GM23338 (cell line): ENCODE measurements around the gene DMD. TPM values are rescaled to one million over a fixed set of nuclear protein-coding genes. Genes with fewer than 3 reads are reported as not detected.

Source experiments
- ATAC-seq: fragments of 200-7000 bp; cut with Tn5 transposase; 3 replicates; pipeline ENCODE4 v1.9.1; 2020
- DNase-seq: peaks from one replicate; pipeline ENCODE4 v3.0.0-alpha.2; 2015; ENCODE audit warnings: low spot score
- H2AFZ ChIP-seq: fragments of 200-600 bp; sonication (generic); 2 replicates; pipeline ENCODE4 v1.8.0; 2016; ENCODE audit warnings: antibody characterized with exemption, mild to moderate bottlenecking, moderate library complexity
- H3F3A ChIP-seq: fragments of 200-600 bp; sonication (generic); replicated peaks from 2 replicates; pipeline ENCODE4 v1.8.0; 2017; ENCODE audit warnings: antibody characterized with exemption, mixed run types, low read depth
- H3K27ac ChIP-seq: fragments of 200-600 bp; sonication (generic); 2 replicates; pipeline ENCODE4 v1.6.1; 2016; ENCODE audit warnings: low read depth
- H3K27me3 ChIP-seq: fragments of 200-600 bp; sonication (generic); 2 replicates; pipeline ENCODE4 v1.8.0; 2016; ENCODE audit warnings: mild to moderate bottlenecking, mixed run types, moderate library complexity; ENCODE audit not compliant: insufficient read depth
- H3K36me3 ChIP-seq: fragments of 200-600 bp; sonication (generic); 2 replicates; pipeline ENCODE4 v1.8.0; 2016; ENCODE audit warnings: mild to moderate bottlenecking; ENCODE audit not compliant: insufficient read depth
- H3K4me1 ChIP-seq: fragments of 200-600 bp; sonication (generic); 2 replicates; pipeline ENCODE4 v1.8.0; 2016; ENCODE audit warnings: mild to moderate bottlenecking, moderate library complexity; ENCODE audit not compliant: insufficient read depth
- H3K4me2 ChIP-seq: fragments of 200-600 bp; sonication (generic); 2 replicates; pipeline ENCODE4 v1.7.1; 2017; ENCODE audit warnings: mixed run types
- H3K4me3 ChIP-seq: fragments of 200-600 bp; sonication (generic); 2 replicates; pipeline ENCODE4 v1.6.1; 2016; ENCODE audit warnings: mixed run types
- H3K79me2 ChIP-seq: fragments of 200-600 bp; sonication (generic); replicated peaks from 2 replicates; pipeline ENCODE4 v1.8.0; 2017; ENCODE audit warnings: mild to moderate bottlenecking; ENCODE audit not compliant: insufficient read depth
- H3K9me2 ChIP-seq: fragments of 200-600 bp; sonication (generic); 2 replicates; pipeline ENCODE4 v1.8.0; 2017; ENCODE audit not compliant: insufficient read depth
- H4K20me1 ChIP-seq: fragments of 200-600 bp; sonication (generic); replicated peaks from 2 replicates; pipeline ENCODE4 v1.8.0; 2017; ENCODE audit warnings: mild to moderate bottlenecking; ENCODE audit not compliant: insufficient read depth
- H3K27ac Mint-ChIP-seq: 2 replicates; pipeline ENCODE4 v1.8.0; 2020; ENCODE audit warnings: inconsistent platforms, mild to moderate bottlenecking, moderate library complexity, mixed read lengths
- H3K27me3 Mint-ChIP-seq: 3 replicates; pipeline ENCODE4 v1.8.0; 2022; ENCODE audit warnings: low read depth, mild to moderate bottlenecking, moderate library complexity, mixed read lengths, inconsistent platforms; ENCODE audit not compliant: insufficient read depth, poor library complexity
- H3K36me3 Mint-ChIP-seq: 3 replicates; pipeline ENCODE4 v1.8.0; 2021; ENCODE audit warnings: low read depth, mild to moderate bottlenecking, inconsistent platforms, moderate library complexity, mixed read lengths
- H3K4me1 Mint-ChIP-seq: 3 replicates; pipeline ENCODE4 v1.8.0; 2020; ENCODE audit warnings: mild to moderate bottlenecking, inconsistent platforms, mixed read lengths
- H3K4me3 Mint-ChIP-seq: 3 replicates; pipeline ENCODE4 v1.8.0; 2021; ENCODE audit warnings: moderate library complexity, mild to moderate bottlenecking, inconsistent platforms, mixed read lengths
- H3K9me3 Mint-ChIP-seq: 3 replicates; pipeline ENCODE4 v1.8.0; 2020; ENCODE audit warnings: moderate library complexity, mild to moderate bottlenecking, inconsistent platforms, mixed read lengths
- CREB1 ChIP-seq: fragments of 250-450 bp; sonication (Bioruptor Pico); IDR thresholded peaks from 2 replicates; pipeline ENCODE4 v1.5.0; 2020; ENCODE audit warnings: low read depth, mild to moderate bottlenecking, moderate library complexity
- EZH2phosphoT487 ChIP-seq: fragments of 200-600 bp; sonication (generic); IDR thresholded peaks from one replicate; pipeline ENCODE4 v1.8.1; 2018; ENCODE audit warnings: antibody characterized with exemption; ENCODE audit not compliant: unreplicated experiment
- JUNB ChIP-seq: IDR thresholded peaks from one replicate; pipeline ENCODE4 v1.6.1; 2016; ENCODE audit warnings: antibody characterized with exemption; ENCODE audit not compliant: unreplicated experiment
- POLR2AphosphoS5 ChIP-seq: IDR thresholded peaks from 2 replicates; pipeline ENCODE4 v1.6.1; 2016; ENCODE audit warnings: antibody characterized with exemption, low read depth
- STAT1 ChIP-seq: IDR thresholded peaks from one replicate; pipeline ENCODE4 v1.6.1; 2016; ENCODE audit warnings: antibody characterized with exemption; ENCODE audit not compliant: unreplicated experiment
- ZNF114 ChIP-seq: fragments of 250-450 bp; sonication (Bioruptor Pico); IDR thresholded peaks from 2 replicates; pipeline ENCODE4 v1.5.0; 2020; ENCODE audit warnings: mild to moderate bottlenecking, moderate library complexity
- ZNF331 ChIP-seq: fragments of 250-450 bp; sonication (Bioruptor Pico); IDR thresholded peaks from 2 replicates; pipeline ENCODE4 v1.5.0; 2020; ENCODE audit warnings: low read depth, mild to moderate bottlenecking, moderate library complexity
- polyA plus RNA-seq: library from polyadenylated mRNA; unstranded; fragments of >200 nt; fragmentation: Nextera tagmentation; extraction: Ambion mirVana; gene quantifications from 2 replicates; pipeline ENCODE4 v1.2.1, GENCODE V29; 2016
- total RNA-seq: library from RNA; depleted of rRNA; stranded (reverse); fragments of >200 nt; shearing (Covaris generic); gene quantifications from 2 replicates; pipeline ENCODE4 v1.2.3, GENCODE V29; 2014
- TF ChIP-seq, protein P1 (sequence below): fragments of 250-450 bp; sonication (Bioruptor Pico); IDR thresholded peaks from 2 replicates; pipeline ENCODE4 v1.5.0; 2020; ENCODE audit warnings: mild to moderate bottlenecking, moderate library complexity

DMD gene
- total and polyA plus RNA-seq, 2 experiments from 2014 or later = 4.5 to 7.6 TPM

DNA sequence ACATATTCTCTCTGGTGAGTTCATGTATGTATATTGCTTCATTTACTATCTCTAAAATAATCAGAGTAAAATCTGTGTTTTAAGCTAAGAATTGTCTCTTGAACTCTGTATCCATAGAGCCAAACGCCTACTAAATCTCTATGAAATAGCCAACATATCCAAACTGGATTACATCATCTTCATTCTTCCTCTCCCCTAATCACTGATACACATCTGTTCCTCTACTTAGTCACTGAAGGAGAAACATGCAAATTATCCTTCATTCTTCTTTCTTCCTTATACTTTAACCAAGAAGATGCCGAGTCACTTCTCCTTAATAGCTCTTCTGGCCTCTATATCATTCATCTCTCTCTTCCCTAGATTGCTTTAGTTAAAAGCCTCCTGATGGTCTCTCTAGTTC, 1509.1 kb downstream of the DMD start:
- no peak overlapping the region for H2AFZ ChIP-seq
- peak overlapping the region; percentile 24; the same call in 1 of the 2 replicates for H3K27ac Mint-ChIP-seq
- no peaks in the 10 kb centered on the region for H3K27me3 Mint-ChIP-seq
- H3K4me1 Mint-ChIP-seq = peaks cover 7% of the 10 kb centered on the region
- H3K9me2 ChIP-seq = no peaks in the 10 kb centered on the region
- no peaks in the 10 kb centered on the region for H3F3A ChIP-seq
- H3K4me2 ChIP-seq = no peak overlapping the region
- H3K36me3 ChIP-seq = no peaks in the 10 kb centered on the region
- DNase-seq (no peak), ATAC-seq (no peak)
- no peaks in the 10 kb centered on the region for H4K20me1 ChIP-seq
- no peak for TF ChIP-seq ZNF114
- no peak for TF ChIP-seq ZNF331 (CRISPR knock-in tag)
- TF ChIP-seq EZH2phosphoT487 = no peak
- TF ChIP-seq CREB1 (CRISPR knock-in tag) = no peak
- TF ChIP-seq POLR2AphosphoS5 = no peak
- TF ChIP-seq STAT1 = no peak
- TF ChIP-seq JUNB = no peak
- TF ChIP-seq, protein P1, sequence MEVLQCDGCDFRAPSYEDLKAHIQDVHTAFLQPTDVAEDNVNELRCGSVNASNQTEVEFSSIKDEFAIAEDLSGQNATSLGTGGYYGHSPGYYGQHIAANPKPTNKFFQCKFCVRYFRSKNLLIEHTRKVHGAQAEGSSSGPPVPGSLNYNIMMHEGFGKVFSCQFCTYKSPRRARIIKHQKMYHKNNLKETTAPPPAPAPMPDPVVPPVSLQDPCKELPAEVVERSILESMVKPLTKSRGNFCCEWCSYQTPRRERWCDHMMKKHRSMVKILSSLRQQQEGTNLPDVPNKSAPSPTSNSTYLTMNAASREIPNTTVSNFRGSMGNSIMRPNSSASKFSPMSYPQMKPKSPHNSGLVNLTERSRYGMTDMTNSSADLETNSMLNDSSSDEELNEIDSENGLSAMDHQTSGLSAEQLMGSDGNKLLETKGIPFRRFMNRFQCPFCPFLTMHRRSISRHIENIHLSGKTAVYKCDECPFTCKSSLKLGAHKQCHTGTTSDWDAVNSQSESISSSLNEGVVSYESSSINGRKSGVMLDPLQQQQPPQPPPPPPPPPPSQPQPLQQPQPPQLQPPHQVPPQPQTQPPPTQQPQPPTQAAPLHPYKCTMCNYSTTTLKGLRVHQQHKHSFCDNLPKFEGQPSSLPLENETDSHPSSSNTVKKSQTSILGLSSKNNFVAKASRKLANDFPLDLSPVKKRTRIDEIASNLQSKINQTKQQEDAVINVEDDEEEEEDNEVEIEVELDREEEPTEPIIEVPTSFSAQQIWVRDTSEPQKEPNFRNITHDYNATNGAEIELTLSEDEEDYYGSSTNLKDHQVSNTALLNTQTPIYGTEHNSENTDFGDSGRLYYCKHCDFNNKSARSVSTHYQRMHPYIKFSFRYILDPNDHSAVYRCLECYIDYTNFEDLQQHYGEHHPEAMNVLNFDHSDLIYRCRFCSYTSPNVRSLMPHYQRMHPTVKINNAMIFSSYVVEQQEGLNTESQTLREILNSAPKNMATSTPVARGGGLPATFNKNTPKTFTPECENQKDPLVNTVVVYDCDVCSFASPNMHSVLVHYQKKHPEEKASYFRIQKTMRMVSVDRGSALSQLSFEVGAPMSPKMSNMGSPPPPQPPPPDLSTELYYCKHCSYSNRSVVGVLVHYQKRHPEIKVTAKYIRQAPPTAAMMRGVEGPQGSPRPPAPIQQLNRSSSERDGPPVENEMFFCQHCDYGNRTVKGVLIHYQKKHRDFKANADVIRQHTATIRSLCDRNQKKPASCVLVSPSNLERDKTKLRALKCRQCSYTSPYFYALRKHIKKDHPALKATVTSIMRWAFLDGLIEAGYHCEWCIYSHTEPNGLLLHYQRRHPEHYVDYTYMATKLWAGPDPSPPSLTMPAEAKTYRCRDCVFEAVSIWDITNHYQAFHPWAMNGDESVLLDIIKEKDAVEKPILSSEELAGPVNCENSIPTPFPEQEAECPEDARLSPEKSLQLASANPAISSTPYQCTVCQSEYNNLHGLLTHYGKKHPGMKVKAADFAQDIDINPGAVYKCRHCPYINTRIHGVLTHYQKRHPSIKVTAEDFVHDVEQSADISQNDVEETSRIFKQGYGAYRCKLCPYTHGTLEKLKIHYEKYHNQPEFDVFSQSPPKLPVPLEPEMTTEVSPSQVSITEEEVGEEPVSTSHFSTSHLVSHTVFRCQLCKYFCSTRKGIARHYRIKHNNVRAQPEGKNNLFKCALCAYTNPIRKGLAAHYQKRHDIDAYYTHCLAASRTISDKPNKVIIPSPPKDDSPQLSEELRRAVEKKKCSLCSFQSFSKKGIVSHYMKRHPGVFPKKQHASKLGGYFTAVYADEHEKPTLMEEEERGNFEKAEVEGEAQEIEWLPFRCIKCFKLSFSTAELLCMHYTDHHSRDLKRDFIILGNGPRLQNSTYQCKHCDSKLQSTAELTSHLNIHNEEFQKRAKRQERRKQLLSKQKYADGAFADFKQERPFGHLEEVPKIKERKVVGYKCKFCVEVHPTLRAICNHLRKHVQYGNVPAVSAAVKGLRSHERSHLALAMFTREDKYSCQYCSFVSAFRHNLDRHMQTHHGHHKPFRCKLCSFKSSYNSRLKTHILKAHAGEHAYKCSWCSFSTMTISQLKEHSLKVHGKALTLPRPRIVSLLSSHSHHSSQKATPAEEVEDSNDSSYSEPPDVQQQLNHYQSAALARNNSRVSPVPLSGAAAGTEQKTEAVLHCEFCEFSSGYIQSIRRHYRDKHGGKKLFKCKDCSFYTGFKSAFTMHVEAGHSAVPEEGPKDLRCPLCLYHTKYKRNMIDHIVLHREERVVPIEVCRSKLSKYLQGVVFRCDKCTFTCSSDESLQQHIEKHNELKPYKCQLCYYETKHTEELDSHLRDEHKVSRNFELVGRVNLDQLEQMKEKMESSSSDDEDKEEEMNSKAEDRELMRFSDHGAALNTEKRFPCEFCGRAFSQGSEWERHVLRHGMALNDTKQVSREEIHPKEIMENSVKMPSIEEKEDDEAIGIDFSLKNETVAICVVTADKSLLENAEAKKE = no peak
- no peak overlapping the region for H3K27ac ChIP-seq
- no peaks in the 10 kb centered on the region for H3K36me3 Mint-ChIP-seq
- H3K79me2 ChIP-seq = no peaks in the 10 kb centered on the region
- no peak overlapping the region for H3K4me3 ChIP-seq
- H3K27me3 ChIP-seq = no peaks in the 10 kb centered on the region
- H3K9me3 Mint-ChIP-seq = no peaks in the 10 kb centered on the region
- H3K4me1 ChIP-seq = no peaks in the 10 kb centered on the region
- H3K4me3 Mint-ChIP-seq = no peak overlapping the region
